ENCODE data around the gene FNDC3B. TPM values are rescaled to one million over a fixed set of nuclear protein-coding genes. Genes with fewer than 3 reads are reported as not detected.

FNDC3B gene
- total RNA-seq, 2 donors from 2014 or later, result 80.6 to 107 TPM

DNA sequence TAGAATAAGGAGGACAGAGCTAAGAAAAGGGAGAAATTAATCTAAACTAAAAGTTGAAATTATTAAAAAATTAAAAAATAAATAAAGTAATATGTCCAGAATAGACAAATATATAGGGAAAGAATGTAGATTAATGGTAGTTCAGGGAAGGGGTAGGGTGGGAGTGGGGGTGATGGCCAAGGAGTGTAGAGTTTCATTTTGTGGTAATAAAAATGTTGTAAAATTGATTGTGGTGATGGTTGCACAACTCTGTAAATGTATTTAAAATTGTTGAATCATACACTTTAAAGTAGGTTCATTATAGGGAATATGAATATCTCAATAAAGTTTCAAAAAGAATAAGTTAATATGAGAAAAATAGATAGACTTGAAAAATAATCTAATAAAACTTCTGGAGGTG lies 21.0 kb upstream of the FNDC3B start:
- Mint-ChIP-seq H3K4me3 (no peak overlapping the region), H3K36me3 (ENCODE audit: low read depth) (no peaks in the 10 kb centered on the region), H3K9me3 (peaks cover 5% of the 10 kb centered on the region), H3K27ac (no peak overlapping the region), H3K27me3 (ENCODE audit: insufficient read depth) (no peaks in the 10 kb centered on the region), H3K4me1 (no peaks in the 10 kb centered on the region)
- no peak for DNase-seq
- Histone ChIP-seq H3K27me3 (ENCODE audit: control insufficient read depth, insufficient read depth, low read length, poor library complexity, severe bottlenecking) (no peaks in the 10 kb centered on the region), H3K4me3 (ENCODE audit: low read length) (no peak overlapping the region), H3K9ac (ENCODE audit: extremely low read depth, low read length, poor library complexity, severe bottlenecking) (no peak overlapping the region), H3K4me1 (ENCODE audit: control insufficient read depth, insufficient read depth, low read length) (no peaks in the 10 kb centered on the region), H3K9me3 (ENCODE audit: control insufficient read depth, low read length) (no peaks in the 10 kb centered on the region), H3K36me3 (ENCODE audit: control insufficient read depth, insufficient read depth, low read length) (no peaks in the 10 kb centered on the region), H3K27ac (ENCODE audit: low read depth, low read length) (no peak overlapping the region)
- TF ChIP-seq, protein P1, sequence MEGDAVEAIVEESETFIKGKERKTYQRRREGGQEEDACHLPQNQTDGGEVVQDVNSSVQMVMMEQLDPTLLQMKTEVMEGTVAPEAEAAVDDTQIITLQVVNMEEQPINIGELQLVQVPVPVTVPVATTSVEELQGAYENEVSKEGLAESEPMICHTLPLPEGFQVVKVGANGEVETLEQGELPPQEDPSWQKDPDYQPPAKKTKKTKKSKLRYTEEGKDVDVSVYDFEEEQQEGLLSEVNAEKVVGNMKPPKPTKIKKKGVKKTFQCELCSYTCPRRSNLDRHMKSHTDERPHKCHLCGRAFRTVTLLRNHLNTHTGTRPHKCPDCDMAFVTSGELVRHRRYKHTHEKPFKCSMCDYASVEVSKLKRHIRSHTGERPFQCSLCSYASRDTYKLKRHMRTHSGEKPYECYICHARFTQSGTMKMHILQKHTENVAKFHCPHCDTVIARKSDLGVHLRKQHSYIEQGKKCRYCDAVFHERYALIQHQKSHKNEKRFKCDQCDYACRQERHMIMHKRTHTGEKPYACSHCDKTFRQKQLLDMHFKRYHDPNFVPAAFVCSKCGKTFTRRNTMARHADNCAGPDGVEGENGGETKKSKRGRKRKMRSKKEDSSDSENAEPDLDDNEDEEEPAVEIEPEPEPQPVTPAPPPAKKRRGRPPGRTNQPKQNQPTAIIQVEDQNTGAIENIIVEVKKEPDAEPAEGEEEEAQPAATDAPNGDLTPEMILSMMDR (conservative IDR thresholded peaks at IDR 0.05), result no peak

DNA sequence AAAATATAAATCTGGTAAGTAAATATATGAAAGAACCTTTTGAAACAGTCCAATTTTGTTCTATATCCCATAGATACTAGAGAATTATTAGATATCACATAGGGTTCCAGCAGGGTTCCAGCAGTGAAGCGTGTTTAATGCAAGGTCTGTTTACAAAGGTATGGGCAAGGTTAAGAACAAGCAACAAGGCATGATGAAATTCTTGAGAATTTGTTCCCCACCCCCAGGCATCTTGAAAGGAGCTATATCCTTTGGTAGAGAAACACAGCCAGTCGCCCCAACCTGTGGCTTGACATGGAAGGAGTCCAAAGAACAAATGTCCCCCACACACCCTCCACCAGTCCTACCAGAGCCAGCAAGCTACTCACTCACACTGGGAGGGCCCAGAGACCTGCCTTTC lies 18.6 kb upstream of the FNDC3B start:
- 89 to 100% methylated on average over 1 to 2 of the region's 2 CpGs for WGBS, 2 experiments (ENCODE audit: insufficient coverage in 1 of 2, insufficient read length in 1 of 2)
- no peak overlapping the region for H3K9ac ChIP-seq (ENCODE audit: extremely low read depth, low read length, poor library complexity, severe bottlenecking)
- no peaks in the 10 kb centered on the region for H3K36me3 Mint-ChIP-seq (ENCODE audit: low read depth)
- no peaks in the 10 kb centered on the region for H3K27me3 ChIP-seq (ENCODE audit: control insufficient read depth, insufficient read depth, low read length, poor library complexity, severe bottlenecking)
- H3K27me3 Mint-ChIP-seq (ENCODE audit: insufficient read depth), result no peaks in the 10 kb centered on the region
- no peak overlapping the region for H3K27ac Mint-ChIP-seq
- H3K9me3 Mint-ChIP-seq, result peaks cover 5% of the 10 kb centered on the region
- H3K4me3 Mint-ChIP-seq, result no peak overlapping the region
- H3K4me3 ChIP-seq (ENCODE audit: low read length), result no peak overlapping the region
- H3K9me3 ChIP-seq (ENCODE audit: control insufficient read depth, low read length), result no peaks in the 10 kb centered on the region
- no peaks in the 10 kb centered on the region for H3K4me1 Mint-ChIP-seq
- no peak for DNase-seq
- no peaks in the 10 kb centered on the region for H3K36me3 ChIP-seq (ENCODE audit: control insufficient read depth, insufficient read depth, low read length)
- TF ChIP-seq, protein P1 (conservative IDR thresholded peaks at IDR 0.05), result no peak
- H3K4me1 ChIP-seq (ENCODE audit: control insufficient read depth, insufficient read depth, low read length), result no peaks in the 10 kb centered on the region
- H3K27ac ChIP-seq (ENCODE audit: low read depth, low read length), result no peak overlapping the region

- no peaks in the 10 kb centered on the region for H3K36me3 ChIP-seq (ENCODE audit: control insufficient read depth, insufficient read depth, low read length)
- no peaks in the 10 kb centered on the region for H3K9me3 ChIP-seq (ENCODE audit: control insufficient read depth, low read length)
- no peak overlapping the region for H3K4me3 ChIP-seq (ENCODE audit: low read length)
- Mint-ChIP-seq H3K27ac (no peak overlapping the region), H3K36me3 (ENCODE audit: low read depth) (no peaks in the 10 kb centered on the region), H3K4me1 (no peaks in the 10 kb centered on the region), H3K27me3 (ENCODE audit: insufficient read depth) (no peaks in the 10 kb centered on the region), H3K4me3 (no peak overlapping the region), H3K9me3 (peaks cover 5% of the 10 kb centered on the region)
- no peaks in the 10 kb centered on the region for H3K4me1 ChIP-seq (ENCODE audit: control insufficient read depth, insufficient read depth, low read length)
- no peak for DNase-seq
- H3K27ac ChIP-seq (ENCODE audit: low read depth, low read length), result no peak overlapping the region
- H3K27me3 ChIP-seq (ENCODE audit: control insufficient read depth, insufficient read depth, low read length, poor library complexity, severe bottlenecking), result no peaks in the 10 kb centered on the region
- 79 to 89% methylated on average over 1 of the region's 1 CpG for WGBS, 2 experiments (ENCODE audit: insufficient coverage in 1 of 2, insufficient read length in 1 of 2)
- TF ChIP-seq, protein P1 (conservative IDR thresholded peaks at IDR 0.05), result no peak
- no peak overlapping the region for H3K9ac ChIP-seq (ENCODE audit: extremely low read depth, low read length, poor library complexity, severe bottlenecking)
Observed at GRCh38 chr3:172021164-172021563, 18.2 kb upstream of the FNDC3B start.

All from endodermal cell (in vitro differentiated cells).